Loucy (cell line): ENCODE results near the gene ANO7.

Experiments used
- H2AFZ ChIP-seq: fragments of 200-600 bp; sonication (generic); 2 replicates; pipeline ENCODE4 v1.6.0; 2016; ENCODE audit warnings: antibody characterized with exemption, mild to moderate bottlenecking, low read length, moderate library complexity
- H3F3A ChIP-seq: fragments of 200-600 bp; 2 replicates; pipeline ENCODE4 v1.6.0; 2016; ENCODE audit warnings: antibody characterized with exemption, low read depth, mild to moderate bottlenecking
- H3K27me3 ChIP-seq: fragments of 200-600 bp; sonication (generic); 2 replicates; pipeline ENCODE4 v1.6.1; 2014; ENCODE audit warnings: low read length, mild to moderate bottlenecking; ENCODE audit not compliant: insufficient read depth, poor library complexity, severe bottlenecking
- H3K36me3 ChIP-seq: fragments of 200-600 bp; sonication (generic); 2 replicates; pipeline ENCODE4 v1.6.1; 2016; ENCODE audit warnings: low read length; ENCODE audit not compliant: insufficient read depth
- H3K4me1 ChIP-seq: fragments of 200-600 bp; sonication (generic); 2 replicates; pipeline ENCODE4 v1.5.1; 2014; ENCODE audit warnings: low read length, mild to moderate bottlenecking; ENCODE audit not compliant: insufficient read depth, poor library complexity, severe bottlenecking
- H3K4me2 ChIP-seq: fragments of 200-600 bp; sonication (generic); 2 replicates; pipeline ENCODE4 v1.6.0; 2014; ENCODE audit warnings: antibody characterized with exemption, low read length, low read depth, mild to moderate bottlenecking; ENCODE audit not compliant: poor library complexity, severe bottlenecking
- H3K4me3 ChIP-seq: fragments of 200-600 bp; sonication (generic); 2 replicates; pipeline ENCODE4 v1.5.1; 2014; ENCODE audit warnings: low read length, mild to moderate bottlenecking, mixed read lengths; ENCODE audit not compliant: poor library complexity, severe bottlenecking
- H3K79me2 ChIP-seq: fragments of 200-600 bp; sonication (generic); 2 replicates; pipeline ENCODE4 v1.6.1; 2014; ENCODE audit warnings: low read length; ENCODE audit not compliant: insufficient read depth
- H3K9ac ChIP-seq: fragments of 200-600 bp; sonication (generic); 2 replicates; pipeline ENCODE4 v1.6.0; 2014; ENCODE audit warnings: mild to moderate bottlenecking, low read depth, low read length, moderate library complexity; ENCODE audit not compliant: poor library complexity, severe bottlenecking
- H3K9me2 ChIP-seq: fragments of 200-600 bp; sonication (generic); replicated peaks from 2 replicates; pipeline ENCODE4 v1.6.1; 2016; ENCODE audit warnings: low read depth, low read length, mixed read lengths
- H3K9me3 ChIP-seq: fragments of 200-600 bp; sonication (generic); 2 replicates; pipeline ENCODE4 v1.6.1; 2014; ENCODE audit warnings: mild to moderate bottlenecking, antibody characterized with exemption, low read length, low read depth; ENCODE audit not compliant: insufficient read depth
- H4K20me1 ChIP-seq: fragments of 200-600 bp; sonication (generic); 2 replicates; pipeline ENCODE4 v1.6.0; 2014; ENCODE audit warnings: antibody characterized with exemption, low read length, mild to moderate bottlenecking; ENCODE audit not compliant: insufficient read depth, poor library complexity, severe bottlenecking
- EZH2phosphoT487 ChIP-seq: fragments of 200-600 bp; IDR thresholded peaks from 2 replicates; pipeline ENCODE4 v1.6.1; 2018; ENCODE audit warnings: antibody characterized with exemption, mild to moderate bottlenecking, moderate library complexity, borderline replicate concordance
- TF ChIP-seq, protein P1 (sequence below): fragments of 200-600 bp; sonication (generic); conservative IDR thresholded peaks from 2 replicates; pipeline ENCODE4 v1.5.1; 2014; ENCODE audit warnings: mild to moderate bottlenecking, antibody characterized with exemption, low read length

ANO7 gene

DNA sequence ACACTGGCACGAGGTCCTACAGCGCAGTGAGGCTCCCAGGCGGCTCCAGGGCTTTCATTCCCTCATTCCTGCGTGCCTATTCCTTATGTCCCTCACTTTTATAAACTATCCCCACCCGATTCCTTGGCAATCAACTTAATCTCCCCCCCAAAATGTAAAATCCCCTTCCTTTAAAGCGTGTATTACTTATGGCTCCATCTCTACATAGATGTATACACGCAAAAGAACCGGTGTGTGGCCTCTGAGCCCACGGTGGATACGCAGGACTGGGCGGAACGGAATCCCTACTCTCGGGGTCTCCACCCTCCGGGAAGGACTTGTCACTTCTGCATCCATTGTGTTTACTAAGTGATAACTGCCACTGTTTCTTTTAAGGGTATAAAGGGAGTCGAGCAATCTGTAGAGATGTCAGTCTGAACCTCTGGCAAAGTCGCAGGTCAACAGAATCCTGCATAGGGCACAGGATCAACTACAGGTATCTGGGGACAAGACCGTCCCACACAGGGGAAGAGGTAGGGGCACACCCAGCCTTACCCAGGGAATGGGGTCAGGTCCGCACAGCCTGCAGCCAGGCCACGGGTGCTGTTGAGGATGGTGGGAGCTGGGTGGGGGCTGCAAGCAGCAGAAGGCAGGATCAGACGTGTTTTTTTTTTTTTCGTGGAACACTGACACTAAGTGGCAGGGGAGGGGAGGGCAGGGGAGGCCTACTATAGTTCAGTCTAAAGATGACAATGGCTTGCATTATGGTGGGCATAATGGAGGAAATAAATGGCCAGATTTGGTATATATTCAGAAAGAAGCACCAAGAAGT is 84.9 kb downstream of the ANO7 start:
- Histone ChIP-seq H3K27me3 (no peaks in the 10 kb centered on the region), H3K4me1 (peaks cover 26% of the 10 kb centered on the region), H3K4me2 (peak overlapping the region; percentile 66), H3K4me3 (peak overlapping the region; percentile 91), H3K36me3 (no peaks in the 10 kb centered on the region; the same call in 1 of the 2 replicates), H3K79me2 (peaks cover 82% of the 10 kb centered on the region), H3K9me3 (0 out of 2 replicates have a peak, but pooled peaks cover 7% of the 10 kb centered on the region), H3K9ac (peak overlapping the region; percentile 50), H2AFZ (peak overlapping the region; percentile 68; the same call in 1 of the 2 replicates), H3K9me2 (no peaks in the 10 kb centered on the region), H3F3A (no peaks in the 10 kb centered on the region), H4K20me1 (peaks cover 27% of the 10 kb centered on the region)
- TF ChIP-seq EZH2phosphoT487: no peak
- TF ChIP-seq, protein P1, sequence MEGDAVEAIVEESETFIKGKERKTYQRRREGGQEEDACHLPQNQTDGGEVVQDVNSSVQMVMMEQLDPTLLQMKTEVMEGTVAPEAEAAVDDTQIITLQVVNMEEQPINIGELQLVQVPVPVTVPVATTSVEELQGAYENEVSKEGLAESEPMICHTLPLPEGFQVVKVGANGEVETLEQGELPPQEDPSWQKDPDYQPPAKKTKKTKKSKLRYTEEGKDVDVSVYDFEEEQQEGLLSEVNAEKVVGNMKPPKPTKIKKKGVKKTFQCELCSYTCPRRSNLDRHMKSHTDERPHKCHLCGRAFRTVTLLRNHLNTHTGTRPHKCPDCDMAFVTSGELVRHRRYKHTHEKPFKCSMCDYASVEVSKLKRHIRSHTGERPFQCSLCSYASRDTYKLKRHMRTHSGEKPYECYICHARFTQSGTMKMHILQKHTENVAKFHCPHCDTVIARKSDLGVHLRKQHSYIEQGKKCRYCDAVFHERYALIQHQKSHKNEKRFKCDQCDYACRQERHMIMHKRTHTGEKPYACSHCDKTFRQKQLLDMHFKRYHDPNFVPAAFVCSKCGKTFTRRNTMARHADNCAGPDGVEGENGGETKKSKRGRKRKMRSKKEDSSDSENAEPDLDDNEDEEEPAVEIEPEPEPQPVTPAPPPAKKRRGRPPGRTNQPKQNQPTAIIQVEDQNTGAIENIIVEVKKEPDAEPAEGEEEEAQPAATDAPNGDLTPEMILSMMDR: peak; percentile 35

DNA sequence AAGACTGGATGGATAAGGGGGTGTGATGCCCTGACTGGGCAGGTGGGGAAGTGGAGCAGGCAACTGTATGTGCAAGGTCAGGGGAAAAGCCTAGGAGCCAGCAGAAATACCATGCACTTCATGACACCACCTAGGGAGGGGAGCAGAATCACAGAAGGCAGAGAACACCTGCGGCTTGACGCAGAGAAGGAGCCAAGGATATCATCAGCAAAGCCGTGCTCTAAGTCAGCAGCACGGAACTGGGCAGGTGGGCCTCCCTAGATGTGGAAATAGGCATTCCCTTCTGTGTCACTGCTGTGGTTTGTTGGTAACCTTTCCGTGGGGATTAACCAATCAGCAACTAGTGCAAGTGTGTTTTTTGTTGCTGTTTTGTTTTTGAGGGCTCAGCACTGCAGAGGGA is 85.7 kb downstream of the ANO7 start:
- Histone ChIP-seq H4K20me1 (peaks cover 20% of the 10 kb centered on the region), H3K9me2 (no peaks in the 10 kb centered on the region), H3F3A (no peaks in the 10 kb centered on the region), H3K27me3 (no peaks in the 10 kb centered on the region), H3K4me3 (no peak overlapping the region), H3K79me2 (peaks cover 79% of the 10 kb centered on the region), H3K4me2 (no peak overlapping the region), H3K4me1 (peaks cover 23% of the 10 kb centered on the region), H3K36me3 (no peaks in the 10 kb centered on the region), H3K9ac (no peak overlapping the region), H3K9me3 (0 out of 2 replicates have a peak, but pooled peaks cover 7% of the 10 kb centered on the region), H2AFZ (no peak overlapping the region)
- TF ChIP-seq, protein P1: no peak
- TF ChIP-seq EZH2phosphoT487: no peak
